ENCODE results near the gene MRPL42.

DNA sequence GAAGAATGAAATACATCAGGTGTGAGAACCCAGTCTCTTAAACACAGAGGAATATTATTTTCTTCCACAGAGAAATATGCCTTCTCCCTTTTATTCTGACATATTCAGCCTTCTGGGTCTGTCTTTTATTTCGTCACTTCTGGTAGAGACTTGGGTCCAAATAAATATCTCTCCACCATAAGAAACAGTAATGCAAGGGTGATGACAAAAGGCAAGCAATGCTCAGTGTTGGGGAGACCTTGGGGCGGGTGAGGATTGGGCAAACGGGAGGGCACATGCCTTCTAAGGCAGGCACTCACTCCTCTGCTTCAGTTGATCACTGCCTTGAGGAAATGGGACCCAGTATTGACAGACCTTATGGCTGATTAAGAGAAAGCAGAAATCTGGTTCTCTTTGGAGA lies 98.4 kb downstream of the MRPL42 start:
- TF ChIP-seq, protein P1, sequence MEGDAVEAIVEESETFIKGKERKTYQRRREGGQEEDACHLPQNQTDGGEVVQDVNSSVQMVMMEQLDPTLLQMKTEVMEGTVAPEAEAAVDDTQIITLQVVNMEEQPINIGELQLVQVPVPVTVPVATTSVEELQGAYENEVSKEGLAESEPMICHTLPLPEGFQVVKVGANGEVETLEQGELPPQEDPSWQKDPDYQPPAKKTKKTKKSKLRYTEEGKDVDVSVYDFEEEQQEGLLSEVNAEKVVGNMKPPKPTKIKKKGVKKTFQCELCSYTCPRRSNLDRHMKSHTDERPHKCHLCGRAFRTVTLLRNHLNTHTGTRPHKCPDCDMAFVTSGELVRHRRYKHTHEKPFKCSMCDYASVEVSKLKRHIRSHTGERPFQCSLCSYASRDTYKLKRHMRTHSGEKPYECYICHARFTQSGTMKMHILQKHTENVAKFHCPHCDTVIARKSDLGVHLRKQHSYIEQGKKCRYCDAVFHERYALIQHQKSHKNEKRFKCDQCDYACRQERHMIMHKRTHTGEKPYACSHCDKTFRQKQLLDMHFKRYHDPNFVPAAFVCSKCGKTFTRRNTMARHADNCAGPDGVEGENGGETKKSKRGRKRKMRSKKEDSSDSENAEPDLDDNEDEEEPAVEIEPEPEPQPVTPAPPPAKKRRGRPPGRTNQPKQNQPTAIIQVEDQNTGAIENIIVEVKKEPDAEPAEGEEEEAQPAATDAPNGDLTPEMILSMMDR (IDR thresholded peaks at IDR 0.05) = no peak
- TF ChIP-seq EP300 (IDR thresholded peaks at IDR 0.05) (no peak), POLR2A (IDR thresholded peaks at IDR 0.05) (no peak)
